ENCODE measurements around the gene SKIL.

SKIL gene

GRCh38 chr3:170437176-170437575 lies 79.7 kb downstream of the SKIL start:
- peak in 51 of 56 donors; percentile 22 to 91 (median 73) for DNase-seq

- peak in 8 of 56 donors; percentile 8 to 47 (median 32) for DNase-seq
Measured at GRCh38 chr3:170437696-170438407, 80.3 kb downstream of the SKIL start.

GRCh38 chr3:170438836-170439235 lies 81.3 kb downstream of the SKIL start:
- DNase-seq = no peak

GRCh38 chr3:170440344-170440743 lies 82.8 kb downstream of the SKIL start:
- no peak for DNase-seq

GRCh38 chr3:170441412-170441811 lies 83.9 kb downstream of the SKIL start:
- DNase-seq = no peak

GRCh38 chr3:170442947-170443346 lies 85.4 kb downstream of the SKIL start:
- no peak for DNase-seq

- DNase-seq = no peak
Measured at GRCh38 chr3:170443457-170443856, 85.9 kb downstream of the SKIL start.

All from nucleus accumbens (tissue), 56 donors.